ENCODE data around the gene SDK2.

The SDK2 gene

GRCh38 chr17:73466704-73467433, 177.4 kb downstream of the SDK2 start:
- TF ChIP-seq TAF1 (IDR thresholded peaks at IDR 0.05; ENCODE audit: borderline replicate concordance, insufficient read depth, low read length) (no peak), FOXP2 (optimal IDR thresholded peaks at IDR 0.05; ENCODE audit: borderline replicate concordance, extremely low read depth, extremely low read length, insufficient read depth) (no peak), SIN3A (IDR thresholded peaks at IDR 0.05; ENCODE audit: borderline replicate concordance, insufficient read depth, low read length) (no peak), POLR2AphosphoS5 (IDR thresholded peaks at IDR 0.05; ENCODE audit: low read depth, low read length) (no peak)
- TF ChIP-seq, protein P1, sequence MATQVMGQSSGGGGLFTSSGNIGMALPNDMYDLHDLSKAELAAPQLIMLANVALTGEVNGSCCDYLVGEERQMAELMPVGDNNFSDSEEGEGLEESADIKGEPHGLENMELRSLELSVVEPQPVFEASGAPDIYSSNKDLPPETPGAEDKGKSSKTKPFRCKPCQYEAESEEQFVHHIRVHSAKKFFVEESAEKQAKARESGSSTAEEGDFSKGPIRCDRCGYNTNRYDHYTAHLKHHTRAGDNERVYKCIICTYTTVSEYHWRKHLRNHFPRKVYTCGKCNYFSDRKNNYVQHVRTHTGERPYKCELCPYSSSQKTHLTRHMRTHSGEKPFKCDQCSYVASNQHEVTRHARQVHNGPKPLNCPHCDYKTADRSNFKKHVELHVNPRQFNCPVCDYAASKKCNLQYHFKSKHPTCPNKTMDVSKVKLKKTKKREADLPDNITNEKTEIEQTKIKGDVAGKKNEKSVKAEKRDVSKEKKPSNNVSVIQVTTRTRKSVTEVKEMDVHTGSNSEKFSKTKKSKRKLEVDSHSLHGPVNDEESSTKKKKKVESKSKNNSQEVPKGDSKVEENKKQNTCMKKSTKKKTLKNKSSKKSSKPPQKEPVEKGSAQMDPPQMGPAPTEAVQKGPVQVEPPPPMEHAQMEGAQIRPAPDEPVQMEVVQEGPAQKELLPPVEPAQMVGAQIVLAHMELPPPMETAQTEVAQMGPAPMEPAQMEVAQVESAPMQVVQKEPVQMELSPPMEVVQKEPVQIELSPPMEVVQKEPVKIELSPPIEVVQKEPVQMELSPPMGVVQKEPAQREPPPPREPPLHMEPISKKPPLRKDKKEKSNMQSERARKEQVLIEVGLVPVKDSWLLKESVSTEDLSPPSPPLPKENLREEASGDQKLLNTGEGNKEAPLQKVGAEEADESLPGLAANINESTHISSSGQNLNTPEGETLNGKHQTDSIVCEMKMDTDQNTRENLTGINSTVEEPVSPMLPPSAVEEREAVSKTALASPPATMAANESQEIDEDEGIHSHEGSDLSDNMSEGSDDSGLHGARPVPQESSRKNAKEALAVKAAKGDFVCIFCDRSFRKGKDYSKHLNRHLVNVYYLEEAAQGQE (IDR thresholded peaks at IDR 0.05; ENCODE audit: insufficient read depth in 1 of 2, low read depth in 2 of 2, low read length in 2 of 2), result no peak

DNA sequence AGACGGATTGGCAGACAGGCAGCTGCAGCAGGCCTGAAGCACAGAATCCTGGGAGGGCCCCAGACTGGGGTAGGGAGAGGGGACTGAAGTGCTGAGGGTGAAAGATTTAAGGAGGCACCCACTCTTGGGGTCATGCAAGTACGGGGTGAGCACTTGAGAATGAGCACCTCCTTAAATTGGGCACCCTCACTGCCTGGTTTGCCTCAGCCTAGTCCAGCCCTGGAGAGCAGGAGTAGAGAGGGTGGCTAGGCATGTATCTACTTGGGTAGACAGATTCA, 178.4 kb downstream of the SDK2 start:
- TF ChIP-seq FOXP2 (optimal IDR thresholded peaks at IDR 0.05; ENCODE audit: borderline replicate concordance, extremely low read depth, extremely low read length, insufficient read depth), result no peak
- TF ChIP-seq POLR2AphosphoS5 (IDR thresholded peaks at IDR 0.05; ENCODE audit: low read depth, low read length), result no peak
- TF ChIP-seq TAF1 (IDR thresholded peaks at IDR 0.05; ENCODE audit: borderline replicate concordance, insufficient read depth, low read length), result no peak
- TF ChIP-seq, protein P1 (IDR thresholded peaks at IDR 0.05; ENCODE audit: insufficient read depth in 1 of 2, low read depth in 2 of 2, low read length in 2 of 2), result no peak
- no peak for TF ChIP-seq SIN3A (IDR thresholded peaks at IDR 0.05; ENCODE audit: borderline replicate concordance, insufficient read depth, low read length)

DNA sequence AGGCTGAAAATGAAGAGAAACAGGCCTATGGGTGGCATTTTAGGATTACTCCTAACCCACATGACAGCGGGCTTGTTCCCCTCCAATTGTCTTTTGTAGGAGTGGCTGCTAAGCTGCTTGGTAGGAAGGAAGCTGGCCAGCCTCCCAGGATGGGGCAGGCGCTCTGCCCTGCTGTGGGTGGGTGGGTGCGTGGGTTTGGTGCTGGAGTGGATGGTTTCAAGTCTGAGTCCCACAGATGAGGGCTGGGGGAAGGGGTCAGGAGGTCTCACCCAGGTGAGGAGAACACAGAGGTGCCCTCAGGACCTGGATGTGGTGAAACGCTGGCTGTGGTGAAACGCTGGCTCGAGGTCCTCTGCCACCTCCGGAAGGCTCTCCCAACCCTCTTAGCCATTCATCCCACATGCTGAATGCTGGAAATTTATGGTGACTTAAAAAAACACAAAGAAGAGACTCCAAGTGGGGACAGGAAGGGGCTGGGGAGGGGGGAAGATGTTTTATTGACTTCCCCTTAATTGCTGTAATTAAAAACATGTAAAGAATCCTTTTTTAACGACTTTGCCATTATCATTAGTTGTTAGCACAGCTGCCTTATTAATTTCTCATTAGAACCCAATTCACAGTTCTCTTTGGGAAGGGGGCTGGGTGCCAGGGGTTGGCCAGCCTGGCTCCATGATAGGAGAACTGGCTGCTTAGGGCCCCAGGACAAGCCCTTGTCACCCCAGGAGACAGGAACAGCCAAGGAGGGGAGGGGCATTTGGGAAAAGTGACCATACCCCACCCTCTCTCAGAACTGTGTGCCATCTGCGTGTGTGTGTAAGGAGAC, 178.9 kb downstream of the SDK2 start:
- TF ChIP-seq SIN3A (IDR thresholded peaks at IDR 0.05; ENCODE audit: borderline replicate concordance, insufficient read depth, low read length) (no peak), FOXP2 (optimal IDR thresholded peaks at IDR 0.05; ENCODE audit: borderline replicate concordance, extremely low read depth, extremely low read length, insufficient read depth) (no peak)
- TF ChIP-seq, protein P1 (IDR thresholded peaks at IDR 0.05; ENCODE audit: insufficient read depth in 1 of 2, low read depth in 2 of 2, low read length in 2 of 2), result no peak

GRCh38 chr17:73464447-73464846, 179.8 kb downstream of the SDK2 start:
- TF ChIP-seq TAF1 (IDR thresholded peaks at IDR 0.05; ENCODE audit: borderline replicate concordance, insufficient read depth, low read length), result no peak
- TF ChIP-seq SIN3A (IDR thresholded peaks at IDR 0.05; ENCODE audit: borderline replicate concordance, insufficient read depth, low read length), result no peak
- TF ChIP-seq FOXP2 (optimal IDR thresholded peaks at IDR 0.05; ENCODE audit: borderline replicate concordance, extremely low read depth, extremely low read length, insufficient read depth), result no peak
- TF ChIP-seq, protein P1 (IDR thresholded peaks at IDR 0.05; ENCODE audit: insufficient read depth in 1 of 2, low read depth in 2 of 2, low read length in 2 of 2), result no peak
- TF ChIP-seq POLR2AphosphoS5 (IDR thresholded peaks at IDR 0.05; ENCODE audit: low read depth, low read length), result no peak
